Loucy (cell line): ENCODE data around the gene HDAC10.

Experiments
- CTCF ChIP-seq: fragments of 200-600 bp; sonication (generic); conservative IDR thresholded peaks from 2 replicates; pipeline ENCODE4 v1.5.1; 2014; ENCODE audit warnings: mild to moderate bottlenecking, antibody characterized with exemption, low read length
- EZH2phosphoT487 ChIP-seq: fragments of 200-600 bp; IDR thresholded peaks from 2 replicates; pipeline ENCODE4 v1.6.1; 2018; ENCODE audit warnings: antibody characterized with exemption, mild to moderate bottlenecking, moderate library complexity, borderline replicate concordance

GRCh38 chr22:50225200-50225969 lies 25.7 kb downstream of the HDAC10 start:
- TF ChIP-seq CTCF (no peak), EZH2phosphoT487 (no peak)
